Measurements from ENCODE around the gene VSIG2.

VSIG2 gene

GRCh38 chr11:124718801-124719200, 33.3 kb downstream of the VSIG2 start:
- DNase-seq: no peak

- peak; percentile 24 to 31 for DNase-seq
Observed at GRCh38 chr11:124717786-124718651, 34.0 kb downstream of the VSIG2 start.

DNA sequence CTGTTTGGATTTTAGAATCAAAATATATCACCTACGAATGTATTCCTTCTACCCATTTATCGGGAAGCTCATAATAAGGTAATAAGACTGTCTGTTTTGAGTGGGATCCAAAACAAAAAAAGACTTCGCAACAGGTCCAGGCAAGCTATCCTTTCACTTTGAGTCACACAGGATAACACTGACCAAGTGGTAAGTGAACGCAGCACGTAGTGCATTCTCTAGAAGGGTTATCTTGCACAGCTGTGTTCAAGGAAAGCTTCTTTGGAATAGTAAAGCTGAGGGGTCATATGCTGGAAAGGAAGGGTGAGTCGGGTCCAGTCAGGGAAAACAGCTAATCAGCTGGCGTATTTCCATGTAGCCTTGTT, 34.7 kb downstream of the VSIG2 start:
- DNase-seq: no peak

DNA sequence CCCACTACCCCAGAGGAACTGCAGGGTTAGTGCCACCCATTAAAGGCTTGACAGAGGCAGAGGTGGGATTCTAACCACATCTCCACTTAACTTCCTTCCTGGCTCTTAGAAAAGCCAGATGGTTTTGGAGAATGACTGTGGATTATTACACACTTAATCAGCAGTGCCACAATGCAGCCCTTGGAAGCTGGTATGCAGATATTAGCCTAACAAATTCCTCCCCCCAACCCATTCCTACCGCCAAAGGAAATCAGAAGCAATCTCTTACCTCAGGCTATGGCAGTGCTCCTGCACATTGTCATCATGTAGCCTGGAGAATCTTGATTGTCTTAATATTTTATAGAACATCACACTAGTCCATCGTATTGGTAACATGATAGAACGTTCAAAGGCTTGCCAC, 35.5 kb downstream of the VSIG2 start:
- DNase-seq: peak; percentile 61 to 65

DNA sequence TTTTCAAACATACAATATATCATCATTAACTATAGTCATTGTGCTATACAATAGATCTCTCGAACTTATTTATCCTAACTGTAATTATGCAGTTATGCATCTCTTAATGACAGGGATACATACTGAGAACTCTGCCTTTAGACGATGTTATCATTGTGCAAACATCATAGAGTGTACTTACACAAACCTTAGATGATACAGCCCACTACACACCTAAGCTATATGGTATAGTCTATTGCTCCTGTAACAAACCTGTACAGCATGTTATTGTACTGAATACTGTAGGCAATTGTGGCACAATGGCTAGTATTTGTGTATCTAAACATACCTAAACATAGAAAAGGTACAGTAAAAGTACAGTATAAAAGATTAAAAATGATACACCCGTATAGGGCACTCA, 39.7 kb downstream of the VSIG2 start:
- no peak for DNase-seq

GRCh38 chr11:124707829-124708228, 44.2 kb downstream of the VSIG2 start:
- no peak for DNase-seq

DNA sequence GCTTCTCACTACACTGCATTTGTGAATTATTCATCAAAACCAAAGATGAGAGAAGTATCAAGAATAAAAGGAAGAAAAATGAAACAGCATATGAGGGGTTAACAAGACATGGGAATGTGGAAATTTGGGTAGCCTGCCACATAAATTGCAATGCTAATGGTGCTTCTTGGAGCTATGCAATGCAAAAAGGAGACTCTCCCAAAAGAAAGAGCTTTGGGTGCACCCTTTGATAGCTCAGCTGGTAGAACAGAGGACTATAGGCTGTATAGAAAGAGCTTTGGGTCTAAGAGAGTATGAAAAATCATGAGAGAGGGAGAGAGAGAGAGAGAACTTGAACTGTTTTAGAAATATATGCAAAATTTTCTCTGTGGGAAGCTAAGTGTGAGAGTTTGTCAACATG, 52.0 kb downstream of the VSIG2 start:
- DNase-seq: no peak

DNA sequence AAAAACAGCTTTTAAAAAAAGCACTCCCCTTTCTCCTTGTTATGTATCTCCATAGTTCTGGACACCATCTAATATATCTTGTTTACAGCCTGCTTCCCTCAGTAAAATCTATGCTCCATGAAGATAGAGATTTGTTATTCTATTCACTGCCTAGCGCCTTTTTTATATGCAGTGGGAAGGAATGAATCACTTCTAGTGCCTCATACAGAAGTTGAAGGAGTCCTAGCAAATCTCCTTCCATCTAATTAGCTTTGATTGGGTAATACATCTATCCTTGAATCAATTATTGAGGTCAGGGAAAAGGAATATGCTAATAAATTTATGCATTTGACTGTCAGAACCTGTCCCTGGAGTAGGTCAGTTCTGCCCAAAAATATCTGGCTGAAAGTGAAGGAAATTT, 52.5 kb downstream of the VSIG2 start:
- no peak for DNase-seq

Data from Kasumi-1 (cell line).